Spleen (tissue), 11 donors: ENCODE data around the gene FOXO3. TPM values are rescaled to one million over a fixed set of nuclear protein-coding genes. Genes with fewer than 3 reads are reported as not detected.

Experiments
- DNase-seq: peaks from one replicate; pipeline ENCODE4 v3.0.0-alpha.2; 2020
- H3K27ac ChIP-seq, 8 donors: fragments of 200-600 bp; sonication (generic) in 7 of 8; 1 replicate in 4 of 8; 2 replicates in 4 of 8; pipeline versions ENCODE4 v1.5.0 to v1.8.0; 2016 to 2021; ENCODE audit warnings: inconsistent platforms in 4 of 8, mild to moderate bottlenecking in 4 of 8, moderate library complexity in 1 of 8
- H3K27me3 ChIP-seq, 7 donors: fragments of 200-600 bp; sonication (generic) in 6 of 7; replicated peaks in 1 of 7; 1 replicate in 4 of 7; 2 replicates in 3 of 7; pipeline versions ENCODE4 v1.5.0 to v1.8.0; 2016 to 2021; ENCODE audit warnings: inconsistent platforms in 3 of 7, mild to moderate bottlenecking in 1 of 7
- H3K36me3 ChIP-seq, 6 donors: fragments of 200-600 bp; sonication (generic) in 5 of 6; 1 replicate in 4 of 6; 2 replicates in 2 of 6; pipeline versions ENCODE4 v1.5.0 to v1.8.0; 2016 to 2021; ENCODE audit warnings: inconsistent platforms in 2 of 6
- H3K4me1 ChIP-seq, 6 donors: fragments of 200-600 bp; sonication (generic) in 5 of 6; 1 replicate in 3 of 6; 2 replicates in 3 of 6; pipeline versions ENCODE4 v1.5.0 to v1.8.0; 2016 to 2021; ENCODE audit warnings: inconsistent platforms in 3 of 6
- H3K4me3 ChIP-seq, 8 donors: fragments of 200-600 bp; sonication (generic) in 7 of 8; 1 replicate in 4 of 8; 2 replicates in 4 of 8; pipeline versions ENCODE4 v1.5.0 to v1.8.0; 2016 to 2021; ENCODE audit warnings: inconsistent platforms in 4 of 8, mild to moderate bottlenecking in 4 of 8, moderate library complexity in 2 of 8
- H3K9me3 ChIP-seq, 8 donors: fragments of 200-600 bp; sonication (generic) in 7 of 8; 1 replicate in 4 of 8; 2 replicates in 4 of 8; pipeline versions ENCODE4 v1.5.0 to v1.8.0; 2016 to 2021; ENCODE audit warnings: inconsistent platforms in 4 of 8
- POLR2A ChIP-seq, 3 donors: fragments of 450-650 bp; IDR thresholded peaks; one replicate each; pipeline ENCODE4 v1.5.1; 2017; ENCODE audit warnings: antibody characterized with exemption in 3 of 3, mild to moderate bottlenecking in 1 of 3
- POLR2AphosphoS5 ChIP-seq, 3 donors: sonication (generic); formaldehyde crosslinking; IDR thresholded peaks; one replicate each; pipeline ENCODE4 v1.5.1; 2017; ENCODE audit warnings: antibody characterized with exemption in 3 of 3
- WGBS, 5 donors: extraction: QIAGEN DNeasy Blood & Tissue Kit in 3 of 5; methylation state at CpG; one replicate each; pipeline versions ENCODE4 v1.1.5 to v1.1.7; 2013 to 2018; 5-methylcytosine and 5-hydroxymethylcytosine counted together
- intact Hi-C: fragments of 100-400 bp; cut with DNase I; formaldehyde crosslinking; loops from one replicate; pipeline ENCODE4 v1.15.0; 2023; ENCODE audit warnings: low total_unique reads
- polyA plus RNA-seq, 3 donors: library from polyadenylated mRNA; stranded (reverse); fragments of 200-250 nt; gene quantifications; one replicate each; pipeline ENCODE4 v1.2.1, GENCODE V29; 2013
- total RNA-seq, 7 donors: library from RNA; depleted of rRNA in 3 of 7; stranded (reverse); fragments of >200 nt in 3 of 7; fragmentation: NEBNext Ultra II Directional in 4 of 7; extraction: Animal tissue kit (Norgen Biotek cat#: 25700) in 4 of 7; gene quantifications; one replicate each; pipeline versions ENCODE4 v1.1.0 to v1.2.1, GENCODE V29; 2016 to 2021
- TF ChIP-seq, protein P1 (sequence below), 11 experiments: fragments of 200-600 bp in 7 of 11; fragments of 450-650 bp in 4 of 11; sonication (generic) in 4 of 11; IDR thresholded peaks in 8 of 11; conservative IDR thresholded peaks in 3 of 11; 1 replicate in 7 of 11; 2 replicates in 4 of 11; pipeline versions ENCODE4 v1.4.0 to v1.8.0; 2016 to 2021; ENCODE audit warnings: antibody characterized with exemption in 11 of 11, inconsistent platforms in 4 of 11, mild to moderate bottlenecking in 1 of 11
- donor health status: healthy with polysubstance abuse.
- donor health status: DM: no; HTN: no; CAD: no; lungs with moderate emphysema.
- donor health status: DM: no; HTN: no; CAD: no.
- donor health status: Bipolar disorder and iron deficiency.
- donor health status: healthy.
- donor health status: DM: no; HTN: no; CAD: no.
- donor health status: DM: yes; HTN: yes; CAD: no.

Gene FOXO3
- total and polyA plus RNA-seq, 10 donors = 9.4 to 86.9 (median 67.0) TPM

DNA sequence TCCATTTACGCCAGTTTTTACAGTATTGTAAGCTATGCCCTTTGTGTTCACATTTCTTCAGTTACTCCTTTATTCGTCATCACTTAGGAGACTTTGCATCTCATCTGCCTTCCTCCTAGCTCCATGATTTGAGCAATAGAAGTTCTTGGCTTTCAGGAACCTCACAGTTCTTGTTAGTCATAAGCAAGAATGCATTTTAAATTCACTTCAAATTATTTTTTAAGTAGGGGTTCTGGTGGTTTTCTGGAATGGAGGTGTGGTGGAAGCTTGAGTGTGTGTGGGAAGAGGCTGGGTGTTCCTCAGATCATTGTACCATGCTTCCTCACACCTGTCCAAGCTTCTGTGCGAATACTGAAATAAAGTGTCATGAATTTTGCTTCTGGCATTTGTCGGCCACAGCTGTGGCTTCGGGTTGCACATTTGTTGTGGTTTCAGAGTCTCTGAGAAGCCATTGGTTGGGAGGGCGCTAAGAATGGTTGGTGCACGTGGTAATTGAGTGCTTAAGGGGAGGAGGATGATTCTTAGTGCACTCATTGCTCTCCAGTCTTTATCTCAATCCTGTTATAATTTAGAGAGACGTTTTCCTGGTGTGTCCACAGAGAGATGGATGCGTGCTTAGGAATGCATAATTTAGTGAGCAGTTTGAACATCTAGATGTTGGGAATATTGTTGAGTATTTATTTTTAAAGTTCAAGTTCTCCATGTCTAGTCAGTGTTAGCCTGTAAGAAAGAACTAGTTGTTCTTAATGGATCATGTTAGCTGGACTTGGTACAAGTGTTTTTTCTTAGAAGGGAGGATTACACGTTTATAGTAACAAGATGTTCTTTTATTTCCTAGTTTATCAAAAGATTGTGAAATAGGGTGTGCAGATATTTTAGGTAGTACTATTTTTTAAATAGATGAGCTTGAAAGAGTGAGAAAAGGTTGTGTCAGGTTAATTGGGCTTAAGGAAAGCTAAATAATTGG lies 31.9 kb downstream of the FOXO3 start:
- peak overlapping the region in 7 of 8 donors; percentile 23 to 88 (median 82) for H3K27ac ChIP-seq
- no peak overlapping the region for H3K4me3 ChIP-seq
- H3K27me3 ChIP-seq = no peaks in the 10 kb centered on the region
- no peaks in the 10 kb centered on the region for H3K9me3 ChIP-seq
- TF ChIP-seq POLR2AphosphoS5 (IDR thresholded peaks at IDR 0.05) = peak in 1 of 3 donors; percentile 80
- TF ChIP-seq, protein P1, sequence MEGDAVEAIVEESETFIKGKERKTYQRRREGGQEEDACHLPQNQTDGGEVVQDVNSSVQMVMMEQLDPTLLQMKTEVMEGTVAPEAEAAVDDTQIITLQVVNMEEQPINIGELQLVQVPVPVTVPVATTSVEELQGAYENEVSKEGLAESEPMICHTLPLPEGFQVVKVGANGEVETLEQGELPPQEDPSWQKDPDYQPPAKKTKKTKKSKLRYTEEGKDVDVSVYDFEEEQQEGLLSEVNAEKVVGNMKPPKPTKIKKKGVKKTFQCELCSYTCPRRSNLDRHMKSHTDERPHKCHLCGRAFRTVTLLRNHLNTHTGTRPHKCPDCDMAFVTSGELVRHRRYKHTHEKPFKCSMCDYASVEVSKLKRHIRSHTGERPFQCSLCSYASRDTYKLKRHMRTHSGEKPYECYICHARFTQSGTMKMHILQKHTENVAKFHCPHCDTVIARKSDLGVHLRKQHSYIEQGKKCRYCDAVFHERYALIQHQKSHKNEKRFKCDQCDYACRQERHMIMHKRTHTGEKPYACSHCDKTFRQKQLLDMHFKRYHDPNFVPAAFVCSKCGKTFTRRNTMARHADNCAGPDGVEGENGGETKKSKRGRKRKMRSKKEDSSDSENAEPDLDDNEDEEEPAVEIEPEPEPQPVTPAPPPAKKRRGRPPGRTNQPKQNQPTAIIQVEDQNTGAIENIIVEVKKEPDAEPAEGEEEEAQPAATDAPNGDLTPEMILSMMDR (IDR thresholded peaks at IDR 0.05 in 8 of 11, conservative IDR thresholded peaks at IDR 0.05 in 3 of 11) = no peak
- no peak for TF ChIP-seq POLR2A (IDR thresholded peaks at IDR 0.05)
- DNase-seq = peak; percentile 82
- WGBS, 5 donors = 30 to 46% (median 40%) methylated on average over 10 of the region's 10 CpGs
- H3K4me1 ChIP-seq = peaks cover 62 to 100% (median 97%) of the 10 kb centered on the region in 6 donors
- peaks cover 0 to 6% (median 0%) of the 10 kb centered on the region in 6 donors for H3K36me3 ChIP-seq
- intact Hi-C loops = no loop called here

DNA sequence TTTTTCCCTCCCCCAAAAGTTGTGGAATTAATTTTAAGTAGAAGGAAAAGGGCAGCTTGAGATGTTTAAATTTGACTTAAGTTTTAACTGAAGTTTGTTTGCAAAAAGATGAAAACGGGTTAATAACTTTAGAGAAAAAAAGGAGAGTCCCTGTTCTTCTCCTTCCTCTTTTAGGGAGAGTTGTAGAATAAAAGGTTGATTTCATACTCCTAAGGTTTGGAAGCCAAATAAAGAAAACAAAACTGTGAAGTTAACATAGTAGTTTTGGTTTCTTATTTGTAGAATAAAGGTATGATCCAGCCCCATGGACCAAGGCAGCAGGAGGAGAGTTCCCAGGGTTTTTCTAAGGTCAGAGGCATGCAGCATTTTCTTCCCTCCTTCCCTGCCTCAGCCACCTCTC lies 33.4 kb downstream of the FOXO3 start:
- intact Hi-C loops = no loop called here
- no peak for DNase-seq
- peak overlapping the region in 5 of 8 donors; percentile 82 to 88 (median 85) for H3K27ac ChIP-seq
- H3K9me3 ChIP-seq = no peaks in the 10 kb centered on the region
- H3K4me3 ChIP-seq = no peak overlapping the region
- no peak for TF ChIP-seq POLR2A (IDR thresholded peaks at IDR 0.05)
- TF ChIP-seq, protein P1 (IDR thresholded peaks at IDR 0.05 in 8 of 11, conservative IDR thresholded peaks at IDR 0.05 in 3 of 11) = no peak
- no peak for TF ChIP-seq POLR2AphosphoS5 (IDR thresholded peaks at IDR 0.05)
- H3K36me3 ChIP-seq = peaks cover 0 to 6% (median 0%) of the 10 kb centered on the region in 6 donors
- WGBS, 5 donors = 23 to 45% (median 31%) methylated on average over 1 of the region's 1 CpG
- peaks cover 48 to 100% (median 95%) of the 10 kb centered on the region in 6 donors for H3K4me1 ChIP-seq
- no peaks in the 10 kb centered on the region for H3K27me3 ChIP-seq

DNA sequence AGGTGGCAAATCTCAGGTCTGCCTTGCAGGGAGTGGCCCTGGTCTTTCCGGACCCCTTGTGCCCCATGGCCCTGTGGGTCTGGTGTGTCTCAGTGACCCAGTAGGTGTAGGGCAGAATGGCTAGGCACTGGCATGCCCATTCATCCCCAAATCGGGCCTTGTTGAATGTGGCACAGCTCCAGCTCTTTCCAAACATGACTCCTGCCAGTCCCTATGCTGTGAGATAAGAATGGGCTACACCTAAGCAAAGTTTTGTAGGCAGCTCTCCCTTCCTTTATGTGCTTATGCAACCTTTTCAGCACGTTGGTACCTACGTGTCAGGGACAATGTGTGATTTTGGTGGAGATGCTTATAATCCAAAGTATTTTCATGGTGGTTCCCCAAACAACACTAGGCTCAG lies 33.9 kb downstream of the FOXO3 start:
- Histone ChIP-seq H3K4me3 (no peak overlapping the region), H3K36me3 (peaks cover 0 to 6% (median 0%) of the 10 kb centered on the region in 6 donors), H3K27ac (peak overlapping the region in 5 of 8 donors; percentile 82 to 88 (median 85)), H3K9me3 (no peaks in the 10 kb centered on the region), H3K4me1 (peaks cover 45 to 100% (median 92%) of the 10 kb centered on the region in 6 donors), H3K27me3 (no peaks in the 10 kb centered on the region)
- TF ChIP-seq POLR2AphosphoS5 (IDR thresholded peaks at IDR 0.05) = no peak
- TF ChIP-seq, protein P1 (IDR thresholded peaks at IDR 0.05 in 8 of 11, conservative IDR thresholded peaks at IDR 0.05 in 3 of 11) = no peak
- TF ChIP-seq POLR2A (IDR thresholded peaks at IDR 0.05) = no peak
- DNase-seq = no peak
- WGBS, 5 donors = 73 to 93% (median 80%) methylated on average over 4 of the region's 4 CpGs
- intact Hi-C loops = no loop called here

DNA sequence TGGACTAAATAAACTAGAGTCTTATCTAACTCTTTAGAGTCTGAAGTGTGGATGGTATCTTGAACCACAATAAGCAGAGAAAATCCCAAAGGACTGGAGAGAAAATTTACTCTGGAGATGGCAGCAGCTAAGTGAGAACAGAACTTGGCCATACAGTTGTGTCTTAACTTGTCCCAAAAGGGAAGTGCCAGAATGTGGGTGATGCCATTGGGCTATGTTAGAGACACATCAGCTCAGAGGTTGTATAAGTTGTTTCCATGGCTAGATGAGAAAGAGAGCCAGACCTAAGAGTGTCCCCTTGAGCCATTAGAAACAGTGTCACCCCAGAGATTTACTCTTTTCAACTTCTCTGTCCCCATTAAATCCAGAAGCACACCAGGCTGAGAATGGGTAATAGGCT lies 36.2 kb downstream of the FOXO3 start:
- no peak for DNase-seq
- no peak overlapping the region for H3K4me3 ChIP-seq
- H3K27ac ChIP-seq = peak overlapping the region in 5 of 8 donors; percentile 44 to 67 (median 53)
- no peaks in the 10 kb centered on the region for H3K36me3 ChIP-seq
- intact Hi-C loops = no loop called here
- TF ChIP-seq POLR2AphosphoS5 (IDR thresholded peaks at IDR 0.05) (no peak), POLR2A (IDR thresholded peaks at IDR 0.05) (no peak)
- TF ChIP-seq, protein P1 (IDR thresholded peaks at IDR 0.05 in 8 of 11, conservative IDR thresholded peaks at IDR 0.05 in 3 of 11) = no peak
- no peaks in the 10 kb centered on the region for H3K9me3 ChIP-seq
- H3K27me3 ChIP-seq = no peaks in the 10 kb centered on the region
- H3K4me1 ChIP-seq = peaks cover 34 to 95% (median 78%) of the 10 kb centered on the region in 6 donors
